ENCODE measurements around the gene SLC18A2.

The SLC18A2 gene

GRCh38 chr10:117239051-117239450 lies 1.9 kb upstream of the SLC18A2 start:
- DNase-seq, result no peak

GRCh38 chr10:117239721-117240620 lies 943 bp upstream of the SLC18A2 start:
- no peak for DNase-seq

- no peak for DNase-seq
Measured at GRCh38 chr10:117241541-117242462, 888 bp downstream of the SLC18A2 start.

- no peak for DNase-seq
Measured at GRCh38 chr10:117242463-117242832, 1.5 kb downstream of the SLC18A2 start.

- no peak for DNase-seq
Measured at GRCh38 chr10:117246997-117247671, 6.2 kb downstream of the SLC18A2 start.

- DNase-seq, result no peak
Measured at GRCh38 chr10:117248750-117249465, 8.0 kb downstream of the SLC18A2 start.

GRCh38 chr10:117249493-117250093 lies 8.7 kb downstream of the SLC18A2 start:
- DNase-seq, result no peak

- DNase-seq, result no peak
Measured at GRCh38 chr10:117250411-117250810, 9.5 kb downstream of the SLC18A2 start.

GRCh38 chr10:117253908-117254307 lies 13.0 kb downstream of the SLC18A2 start:
- DNase-seq, result no peak

- DNase-seq, result no peak
Measured at GRCh38 chr10:117254338-117254737, 13.4 kb downstream of the SLC18A2 start.

GRCh38 chr10:117254774-117255735 lies 14.1 kb downstream of the SLC18A2 start:
- no peak for DNase-seq

- DNase-seq, result no peak
Measured at GRCh38 chr10:117255835-117256460, 15.0 kb downstream of the SLC18A2 start.

GRCh38 chr10:117256910-117257309 lies 16.0 kb downstream of the SLC18A2 start:
- DNase-seq, result no peak

- DNase-seq, result no peak
Measured at GRCh38 chr10:117257721-117258120, 16.8 kb downstream of the SLC18A2 start.

GRCh38 chr10:117259279-117259678 lies 18.4 kb downstream of the SLC18A2 start:
- DNase-seq, result no peak

GRCh38 chr10:117260084-117260483 lies 19.2 kb downstream of the SLC18A2 start:
- no peak for DNase-seq

GRCh38 chr10:117261501-117261900 lies 20.6 kb downstream of the SLC18A2 start:
- DNase-seq, result no peak

GRCh38 chr10:117262291-117262902 lies 21.5 kb downstream of the SLC18A2 start:
- no peak for DNase-seq

GRCh38 chr10:117262903-117263293 lies 22.0 kb downstream of the SLC18A2 start:
- no peak for DNase-seq

GRCh38 chr10:117264782-117265181 lies 23.9 kb downstream of the SLC18A2 start:
- DNase-seq, result no peak
